Uterus (tissue), 2 donors: ENCODE measurements around the gene MX1.

Source experiments
- POLR2A ChIP-seq, 2 donors: fragments of 450-650 bp; IDR thresholded peaks; one replicate each; pipeline ENCODE4 v1.6.1; 2016; ENCODE audit warnings: antibody characterized with exemption in 2 of 2, mild to moderate bottlenecking in 1 of 2, moderate library complexity in 1 of 2
- TF ChIP-seq, protein P1 (sequence below), 4 experiments: fragments of 200-600 bp in 2 of 4; fragments of 450-650 bp in 2 of 4; sonication (generic) in 2 of 4; IDR thresholded peaks; one replicate each; pipeline ENCODE4 v1.5.1; 2016 to 2019; ENCODE audit warnings: antibody characterized with exemption in 4 of 4, mild to moderate bottlenecking in 2 of 4, moderate library complexity in 1 of 4

DNA sequence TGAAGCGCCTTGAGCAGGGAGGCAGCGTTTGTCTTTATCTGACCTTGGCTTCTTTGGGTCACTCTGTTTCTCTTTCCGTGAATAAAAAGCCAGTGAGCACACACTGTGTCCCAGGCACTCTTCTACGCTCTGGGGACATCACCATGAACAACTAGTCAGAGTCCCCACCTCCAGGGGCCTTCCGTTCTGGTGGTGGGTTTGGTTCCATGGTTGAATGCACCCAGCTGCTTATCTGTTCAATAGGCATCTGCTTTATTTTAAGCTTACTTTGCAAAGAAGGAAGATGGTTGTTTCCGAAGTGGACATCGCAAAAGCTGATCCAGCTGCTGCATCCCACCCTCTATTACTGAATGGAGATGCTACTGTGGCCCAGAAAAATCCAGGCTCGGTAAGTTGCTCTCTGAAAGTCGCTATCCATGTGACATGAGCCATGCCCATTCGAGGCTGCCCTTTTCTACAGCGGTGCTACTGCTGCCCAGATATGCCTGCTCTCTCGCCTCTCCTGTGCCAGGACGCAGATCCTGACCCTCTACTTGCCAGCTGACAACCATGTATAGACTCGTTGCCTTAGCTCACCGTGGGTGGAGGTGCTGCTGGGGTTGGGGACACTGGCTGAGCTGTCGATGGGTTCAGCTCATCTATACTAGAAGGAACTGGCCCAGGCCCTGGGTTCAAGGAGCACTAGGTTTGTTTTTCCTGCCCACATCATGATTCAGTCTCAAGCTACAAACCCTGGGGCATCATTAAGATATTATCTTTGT lies 5.9 kb downstream of the MX1 start:
- TF ChIP-seq, protein P1, sequence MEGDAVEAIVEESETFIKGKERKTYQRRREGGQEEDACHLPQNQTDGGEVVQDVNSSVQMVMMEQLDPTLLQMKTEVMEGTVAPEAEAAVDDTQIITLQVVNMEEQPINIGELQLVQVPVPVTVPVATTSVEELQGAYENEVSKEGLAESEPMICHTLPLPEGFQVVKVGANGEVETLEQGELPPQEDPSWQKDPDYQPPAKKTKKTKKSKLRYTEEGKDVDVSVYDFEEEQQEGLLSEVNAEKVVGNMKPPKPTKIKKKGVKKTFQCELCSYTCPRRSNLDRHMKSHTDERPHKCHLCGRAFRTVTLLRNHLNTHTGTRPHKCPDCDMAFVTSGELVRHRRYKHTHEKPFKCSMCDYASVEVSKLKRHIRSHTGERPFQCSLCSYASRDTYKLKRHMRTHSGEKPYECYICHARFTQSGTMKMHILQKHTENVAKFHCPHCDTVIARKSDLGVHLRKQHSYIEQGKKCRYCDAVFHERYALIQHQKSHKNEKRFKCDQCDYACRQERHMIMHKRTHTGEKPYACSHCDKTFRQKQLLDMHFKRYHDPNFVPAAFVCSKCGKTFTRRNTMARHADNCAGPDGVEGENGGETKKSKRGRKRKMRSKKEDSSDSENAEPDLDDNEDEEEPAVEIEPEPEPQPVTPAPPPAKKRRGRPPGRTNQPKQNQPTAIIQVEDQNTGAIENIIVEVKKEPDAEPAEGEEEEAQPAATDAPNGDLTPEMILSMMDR (IDR thresholded peaks at IDR 0.05), result no peak
- no peak for TF ChIP-seq POLR2A (IDR thresholded peaks at IDR 0.05)
